ENCODE data around the gene BDP1.
"Not testable (repeated sequence)": the region's sequence is repeated elsewhere in the genome, so short reads cannot be mapped to it uniquely, and the experiment has no call there.

Gene BDP1

DNA sequence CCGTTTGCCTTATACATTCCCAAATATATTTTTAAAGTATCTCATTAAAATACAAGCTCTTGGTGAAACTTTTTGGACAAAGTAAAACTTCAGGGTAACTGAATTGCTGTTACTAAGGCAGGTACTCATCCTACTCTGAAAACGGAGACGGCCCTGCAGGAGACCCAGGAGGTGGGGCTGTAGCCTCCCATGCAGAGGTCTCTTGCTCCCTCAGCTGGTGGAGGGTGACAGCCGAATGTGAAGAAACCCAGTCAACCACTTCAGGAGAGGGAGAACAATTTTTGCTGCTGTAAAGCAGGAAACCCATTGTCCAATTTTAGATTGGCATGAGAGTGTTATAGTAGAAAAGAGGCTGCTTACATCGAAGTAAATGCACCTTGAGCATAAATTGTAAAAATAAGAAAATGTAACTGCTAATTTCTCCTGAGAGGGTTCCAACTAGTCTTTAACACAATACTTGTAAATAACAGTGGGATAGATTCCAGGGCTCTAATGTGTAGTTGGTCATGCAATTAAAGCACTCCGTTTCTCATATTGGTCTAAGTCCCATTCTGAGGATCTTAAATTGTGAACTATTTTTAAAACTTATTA lies 8.1 kb upstream of the BDP1 start:
- TF ChIP-seq, protein P1, sequence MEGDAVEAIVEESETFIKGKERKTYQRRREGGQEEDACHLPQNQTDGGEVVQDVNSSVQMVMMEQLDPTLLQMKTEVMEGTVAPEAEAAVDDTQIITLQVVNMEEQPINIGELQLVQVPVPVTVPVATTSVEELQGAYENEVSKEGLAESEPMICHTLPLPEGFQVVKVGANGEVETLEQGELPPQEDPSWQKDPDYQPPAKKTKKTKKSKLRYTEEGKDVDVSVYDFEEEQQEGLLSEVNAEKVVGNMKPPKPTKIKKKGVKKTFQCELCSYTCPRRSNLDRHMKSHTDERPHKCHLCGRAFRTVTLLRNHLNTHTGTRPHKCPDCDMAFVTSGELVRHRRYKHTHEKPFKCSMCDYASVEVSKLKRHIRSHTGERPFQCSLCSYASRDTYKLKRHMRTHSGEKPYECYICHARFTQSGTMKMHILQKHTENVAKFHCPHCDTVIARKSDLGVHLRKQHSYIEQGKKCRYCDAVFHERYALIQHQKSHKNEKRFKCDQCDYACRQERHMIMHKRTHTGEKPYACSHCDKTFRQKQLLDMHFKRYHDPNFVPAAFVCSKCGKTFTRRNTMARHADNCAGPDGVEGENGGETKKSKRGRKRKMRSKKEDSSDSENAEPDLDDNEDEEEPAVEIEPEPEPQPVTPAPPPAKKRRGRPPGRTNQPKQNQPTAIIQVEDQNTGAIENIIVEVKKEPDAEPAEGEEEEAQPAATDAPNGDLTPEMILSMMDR (IDR thresholded peaks at IDR 0.05; ENCODE audit: low read depth, low read length): peak; percentile 44
- H3K4me3 ChIP-seq (ENCODE audit: low read depth, low read length); in situ Hi-C loops (cut with HindIII; ENCODE audit: low sequenced_read_pairs): not testable (repeated sequence)
- DNase-seq (ENCODE audit: low read depth, low spot score): peak; percentile 47

DNA sequence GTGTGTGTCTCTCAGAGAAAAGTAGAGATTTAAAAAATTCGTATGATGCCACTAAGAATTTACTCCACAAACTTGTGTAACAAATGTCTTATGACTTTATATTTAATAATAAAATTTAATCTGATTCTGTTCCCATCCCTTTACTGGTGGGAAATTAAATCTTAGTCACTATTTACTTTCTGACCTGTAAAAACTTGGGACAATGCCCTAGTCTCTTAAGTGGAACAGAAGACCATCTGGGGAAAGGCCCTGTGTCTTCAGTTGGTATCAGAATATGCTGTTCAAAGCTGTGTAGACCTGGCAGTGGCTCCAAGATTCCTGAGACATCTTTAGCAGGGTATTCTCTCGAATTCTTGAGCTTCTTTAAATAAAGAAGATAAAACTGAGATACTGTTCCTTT lies 2.6 kb upstream of the BDP1 start:
- in situ Hi-C loops (cut with HindIII; ENCODE audit: low sequenced_read_pairs): no loop called here
- no peak for DNase-seq (ENCODE audit: low read depth, low spot score)
- TF ChIP-seq, protein P1 (IDR thresholded peaks at IDR 0.05; ENCODE audit: low read depth, low read length): no peak
- H3K4me3 ChIP-seq (ENCODE audit: low read depth, low read length): no peak overlapping the region

DNA sequence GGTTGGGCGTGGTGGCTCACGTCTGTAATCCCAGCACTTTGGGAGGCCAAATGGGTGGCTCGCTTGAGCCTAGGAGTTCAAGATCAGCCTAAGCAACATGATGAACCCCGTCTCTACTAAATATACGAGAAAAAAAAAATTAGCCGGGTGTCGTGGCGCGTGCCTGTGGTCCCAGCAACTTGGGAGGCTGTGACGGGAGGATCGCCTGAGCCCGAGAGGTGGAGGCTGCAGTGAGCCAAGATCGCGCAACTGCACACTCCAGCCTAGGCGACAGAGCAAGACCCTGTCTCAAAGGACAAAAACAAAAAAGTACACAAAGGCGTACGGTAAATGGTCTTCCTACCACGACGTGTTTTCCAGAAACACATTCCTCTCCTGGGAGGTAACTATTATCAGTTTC lies 538 bp upstream of the BDP1 start:
- TF ChIP-seq, protein P1 (IDR thresholded peaks at IDR 0.05; ENCODE audit: low read depth, low read length): no peak
- in situ Hi-C loops (cut with HindIII; ENCODE audit: low sequenced_read_pairs): no loop called here
- no peak for DNase-seq (ENCODE audit: low read depth, low spot score)
- peak overlapping the region; percentile 99 for H3K4me3 ChIP-seq (ENCODE audit: low read depth, low read length)

DNA sequence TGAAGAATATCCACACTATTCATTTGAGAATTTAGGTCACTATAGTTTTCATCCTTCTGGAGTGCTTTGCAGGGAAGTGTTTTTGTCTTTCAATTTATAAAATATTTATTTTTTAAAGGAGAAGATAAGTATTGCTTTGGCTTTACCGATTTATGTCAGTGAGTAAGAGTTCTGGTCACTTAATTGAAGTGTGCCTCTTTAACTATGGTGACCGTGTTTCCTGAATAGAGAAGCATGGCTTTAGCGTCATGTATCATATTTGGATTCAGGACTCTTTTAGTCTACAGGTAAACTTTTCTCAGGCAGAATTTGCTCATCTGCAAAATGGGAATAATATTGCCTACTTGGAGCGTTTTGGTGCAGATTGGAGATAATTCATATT lies 902 bp downstream of the BDP1 start:
- in situ Hi-C loops (cut with HindIII; ENCODE audit: low sequenced_read_pairs): no loop called here

DNA sequence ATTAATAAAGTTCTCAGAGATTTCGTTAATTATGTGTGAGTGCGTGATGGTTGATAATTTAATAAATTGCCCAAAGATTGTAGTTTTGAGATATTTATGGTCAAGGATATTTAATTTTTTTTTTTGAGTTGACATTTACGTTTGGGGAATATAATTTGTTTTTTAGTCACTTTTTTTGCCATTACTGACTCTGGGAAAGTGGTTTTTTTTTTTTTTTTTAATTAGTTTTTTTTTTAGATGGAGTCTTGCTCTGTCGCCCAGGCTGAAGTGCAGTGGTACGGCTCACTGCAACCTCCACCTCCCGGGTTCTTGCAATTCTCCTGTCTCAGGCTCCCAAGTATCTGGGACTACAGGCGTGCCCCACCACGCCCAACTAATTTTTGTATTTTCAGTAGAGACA lies 1.7 kb downstream of the BDP1 start:
- in situ Hi-C loops (cut with HindIII; ENCODE audit: low sequenced_read_pairs): no loop called here
- peak overlapping the region; percentile 99 for H3K4me3 ChIP-seq (ENCODE audit: low read depth, low read length)
- no peak for DNase-seq (ENCODE audit: low read depth, low spot score)
- TF ChIP-seq, protein P1 (IDR thresholded peaks at IDR 0.05; ENCODE audit: low read depth, low read length): no peak

More for the DNA sequence above, 902 bp downstream of the BDP1 start:
- TF ChIP-seq, protein P1 (IDR thresholded peaks at IDR 0.05; ENCODE audit: low read depth, low read length): no peak
- H3K4me3 ChIP-seq (ENCODE audit: low read depth, low read length): peak overlapping the region; percentile 99
- DNase-seq (ENCODE audit: low read depth, low spot score): no peak

DNA sequence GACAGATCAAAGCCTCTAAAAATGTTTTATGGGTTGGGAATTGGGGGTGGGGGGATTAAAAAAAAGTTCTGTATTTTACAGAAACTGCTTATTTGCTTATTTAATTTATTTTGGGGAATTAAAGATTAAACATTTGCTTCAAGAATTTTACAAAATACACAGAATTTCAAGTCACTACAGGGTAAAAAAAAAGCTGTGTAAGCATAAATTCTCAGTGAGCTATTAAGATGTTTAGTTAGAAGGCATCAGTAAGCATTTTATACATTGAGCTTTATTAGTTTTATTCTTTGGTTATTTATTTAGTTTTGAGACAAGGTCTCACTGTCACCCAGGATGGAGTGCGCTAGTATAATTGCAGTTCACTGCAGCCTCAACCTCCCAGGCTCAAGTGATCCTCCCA lies 5.2 kb downstream of the BDP1 start:
- H3K4me3 ChIP-seq (ENCODE audit: low read depth, low read length): no peak overlapping the region
- in situ Hi-C loops (cut with HindIII; ENCODE audit: low sequenced_read_pairs): no loop called here
- TF ChIP-seq, protein P1 (IDR thresholded peaks at IDR 0.05; ENCODE audit: low read depth, low read length): no peak
- no peak for DNase-seq (ENCODE audit: low read depth, low spot score)

DNA sequence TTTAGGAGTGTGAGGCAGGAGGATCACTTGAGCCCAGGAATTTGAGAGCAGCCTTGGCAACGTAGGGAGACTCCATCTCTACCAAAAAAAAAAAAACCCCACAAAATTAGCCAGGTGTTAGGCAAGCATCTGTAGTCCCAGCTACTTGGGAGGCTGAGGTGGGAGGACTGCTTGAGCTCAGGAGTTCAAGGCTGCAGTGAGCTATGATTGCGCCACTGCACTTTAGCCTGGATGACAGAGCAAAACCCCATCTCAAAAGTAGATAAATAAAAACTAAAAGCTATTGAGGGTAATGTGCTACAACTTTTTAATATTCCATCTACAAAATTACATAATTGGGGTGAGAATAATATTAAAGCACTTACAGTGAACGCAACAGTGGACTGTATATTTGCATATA lies 5.9 kb downstream of the BDP1 start:
- no peak overlapping the region for H3K4me3 ChIP-seq (ENCODE audit: low read depth, low read length)
- DNase-seq (ENCODE audit: low read depth, low spot score): no peak
- in situ Hi-C loops (cut with HindIII; ENCODE audit: low sequenced_read_pairs): no loop called here
- TF ChIP-seq, protein P1 (IDR thresholded peaks at IDR 0.05; ENCODE audit: low read depth, low read length): no peak

Measured in astrocyte of the spinal cord (primary cell).